Hepatocyte (in vitro differentiated cells): ENCODE measurements around the gene MISP3.

Source experiments
- CTCF ChIP-seq: fragments of 200-600 bp; sonication (generic); IDR thresholded peaks from 2 replicates; pipeline ENCODE4 v1.5.1; 2016; ENCODE audit warnings: antibody characterized with exemption, mild to moderate bottlenecking; ENCODE audit not compliant: poor library complexity
- EZH2 ChIP-seq: fragments of 200-600 bp; sonication (generic); IDR thresholded peaks from 2 replicates; pipeline ENCODE4 v1.6.1; 2016; ENCODE audit warnings: antibody characterized with exemption, mild to moderate bottlenecking, borderline replicate concordance
- EZH2phosphoT487 ChIP-seq: fragments of 200-600 bp; sonication (generic); IDR thresholded peaks from one replicate; pipeline ENCODE4 v1.6.1; 2018; ENCODE audit warnings: antibody characterized with exemption, mild to moderate bottlenecking, low read depth, moderate library complexity; ENCODE audit not compliant: unreplicated experiment, severe bottlenecking

- TF ChIP-seq CTCF (no peak), EZH2 (no peak), EZH2phosphoT487 (no peak)
Observed at GRCh38 chr19:14059652-14060155, 12.9 kb upstream of the MISP3 start.
